ENCODE results near the gene COL18A1.

COL18A1 gene

GRCh38 chr21:45384656-45385548 is 20.1 kb upstream of the COL18A1 start:
- TF ChIP-seq EZH2phosphoT487 (IDR thresholded peaks at IDR 0.05; ENCODE audit: borderline replicate concordance) (no peak), CTCF (conservative IDR thresholded peaks at IDR 0.05; ENCODE audit: low read length) (no peak)
- H3K27me3 ChIP-seq (ENCODE audit: insufficient read depth, low read length, poor library complexity, severe bottlenecking): no peaks in the 10 kb centered on the region
- no peaks in the 10 kb centered on the region for H4K20me1 ChIP-seq (ENCODE audit: insufficient read depth, low read length, poor library complexity, severe bottlenecking)
- H3K4me1 ChIP-seq (ENCODE audit: insufficient read depth, low read length, poor library complexity, severe bottlenecking): no peaks in the 10 kb centered on the region
- H3K4me2 ChIP-seq (ENCODE audit: low read depth, low read length, poor library complexity, severe bottlenecking): no peak overlapping the region
- H3F3A ChIP-seq (ENCODE audit: low read depth): no peaks in the 10 kb centered on the region
- H2AFZ ChIP-seq (ENCODE audit: low read length): no peak overlapping the region
- no peaks in the 10 kb centered on the region for H3K79me2 ChIP-seq (ENCODE audit: insufficient read depth, low read length)
- no peaks in the 10 kb centered on the region for H3K9me3 ChIP-seq (ENCODE audit: insufficient read depth, low read depth, low read length)
- no peaks in the 10 kb centered on the region for H3K36me3 ChIP-seq (ENCODE audit: insufficient read depth, low read length)
- no peak overlapping the region for H3K4me3 ChIP-seq (ENCODE audit: low read length, poor library complexity, severe bottlenecking)
- no peaks in the 10 kb centered on the region for H3K9me2 ChIP-seq (replicated peaks; ENCODE audit: low read depth, low read length)
- no peak overlapping the region for H3K9ac ChIP-seq (ENCODE audit: low read depth, low read length, poor library complexity, severe bottlenecking)

- Histone ChIP-seq H3K9me3 (ENCODE audit: insufficient read depth, low read depth, low read length) (no peaks in the 10 kb centered on the region), H3K4me2 (ENCODE audit: low read depth, low read length, poor library complexity, severe bottlenecking) (no peak overlapping the region), H3K36me3 (ENCODE audit: insufficient read depth, low read length) (no peaks in the 10 kb centered on the region), H4K20me1 (ENCODE audit: insufficient read depth, low read length, poor library complexity, severe bottlenecking) (no peaks in the 10 kb centered on the region), H3K27me3 (ENCODE audit: insufficient read depth, low read length, poor library complexity, severe bottlenecking) (no peaks in the 10 kb centered on the region), H3F3A (ENCODE audit: low read depth) (no peaks in the 10 kb centered on the region), H3K9me2 (replicated peaks; ENCODE audit: low read depth, low read length) (no peaks in the 10 kb centered on the region), H2AFZ (ENCODE audit: low read length) (no peak overlapping the region), H3K4me3 (ENCODE audit: low read length, poor library complexity, severe bottlenecking) (no peak overlapping the region), H3K4me1 (ENCODE audit: insufficient read depth, low read length, poor library complexity, severe bottlenecking) (no peaks in the 10 kb centered on the region), H3K79me2 (ENCODE audit: insufficient read depth, low read length) (no peaks in the 10 kb centered on the region), H3K9ac (ENCODE audit: low read depth, low read length, poor library complexity, severe bottlenecking) (no peak overlapping the region)
- no peak for TF ChIP-seq EZH2phosphoT487 (IDR thresholded peaks at IDR 0.05; ENCODE audit: borderline replicate concordance)
- no peak for TF ChIP-seq CTCF (conservative IDR thresholded peaks at IDR 0.05; ENCODE audit: low read length)
These were observed 19.4 kb upstream of the COL18A1 start for GRCh38 chr21:45385549-45386050.

GRCh38 chr21:45386336-45386727 is 18.6 kb upstream of the COL18A1 start:
- Histone ChIP-seq H3K4me3 (ENCODE audit: low read length, poor library complexity, severe bottlenecking) (no peak overlapping the region), H3K36me3 (ENCODE audit: insufficient read depth, low read length) (no peaks in the 10 kb centered on the region), H4K20me1 (ENCODE audit: insufficient read depth, low read length, poor library complexity, severe bottlenecking) (no peaks in the 10 kb centered on the region), H2AFZ (ENCODE audit: low read length) (no peak overlapping the region), H3K27me3 (ENCODE audit: insufficient read depth, low read length, poor library complexity, severe bottlenecking) (no peaks in the 10 kb centered on the region), H3K79me2 (ENCODE audit: insufficient read depth, low read length) (no peaks in the 10 kb centered on the region), H3K4me1 (ENCODE audit: insufficient read depth, low read length, poor library complexity, severe bottlenecking) (no peaks in the 10 kb centered on the region), H3K9me3 (ENCODE audit: insufficient read depth, low read depth, low read length) (no peaks in the 10 kb centered on the region), H3K9me2 (replicated peaks; ENCODE audit: low read depth, low read length) (no peaks in the 10 kb centered on the region), H3F3A (ENCODE audit: low read depth) (no peaks in the 10 kb centered on the region), H3K9ac (ENCODE audit: low read depth, low read length, poor library complexity, severe bottlenecking) (no peak overlapping the region), H3K4me2 (ENCODE audit: low read depth, low read length, poor library complexity, severe bottlenecking) (no peak overlapping the region)
- TF ChIP-seq EZH2phosphoT487 (IDR thresholded peaks at IDR 0.05; ENCODE audit: borderline replicate concordance) (no peak), CTCF (conservative IDR thresholded peaks at IDR 0.05; ENCODE audit: low read length) (no peak)

Measured in Loucy (cell line).